Smooth muscle cell (in vitro differentiated cells): ENCODE measurements around the gene CTAGE9. TPM values are rescaled to one million over a fixed set of nuclear protein-coding genes. Genes with fewer than 3 reads are reported as not detected.

Experiments used
- DNase-seq: peaks from one replicate; lab custom pipeline; 2025; ENCODE audit not compliant: unreplicated experiment; lab: John Stamatoyannopoulos, UW
- H2AFZ ChIP-seq: fragments of 200-600 bp; sonication (generic); 2 replicates; pipeline ENCODE4 v1.6.0; 2016; ENCODE audit warnings: antibody characterized with exemption, low read depth, mild to moderate bottlenecking
- H3F3A ChIP-seq: fragments of 200-600 bp; sonication (generic); 2 replicates; pipeline ENCODE4 v1.6.0; 2017; ENCODE audit warnings: antibody characterized with exemption, low read depth
- H3K27ac ChIP-seq: fragments of 200-600 bp; sonication (generic); 2 replicates; pipeline ENCODE4 v1.5.1; 2016; ENCODE audit warnings: low read depth, mild to moderate bottlenecking
- H3K27me3 ChIP-seq: fragments of 200-600 bp; sonication (generic); 2 replicates; pipeline ENCODE4 v1.6.1; 2016; ENCODE audit warnings: low read depth, mild to moderate bottlenecking
- H3K36me3 ChIP-seq: fragments of 200-600 bp; sonication (generic); 2 replicates; pipeline ENCODE4 v1.5.1; 2016; ENCODE audit warnings: low read depth
- H3K4me1 ChIP-seq: fragments of 200-600 bp; sonication (generic); 2 replicates; pipeline ENCODE4 v1.5.1; 2016; ENCODE audit warnings: low read depth
- H3K4me2 ChIP-seq: fragments of 200-600 bp; sonication (generic); 2 replicates; pipeline ENCODE4 v1.6.0; 2016; ENCODE audit warnings: mild to moderate bottlenecking
- H3K4me3 ChIP-seq: fragments of 200-600 bp; sonication (generic); 2 replicates; pipeline ENCODE4 v1.5.1; 2016; ENCODE audit warnings: mild to moderate bottlenecking
- H3K79me2 ChIP-seq: fragments of 200-600 bp; sonication (generic); 2 replicates; pipeline ENCODE4 v1.6.0; 2016; ENCODE audit warnings: low read depth, mild to moderate bottlenecking
- H3K9ac ChIP-seq: fragments of 200-600 bp; sonication (generic); 2 replicates; pipeline ENCODE4 v1.6.0; 2016; ENCODE audit warnings: low read depth
- H3K9me3 ChIP-seq: fragments of 200-600 bp; sonication (generic); replicated peaks from 2 replicates; pipeline ENCODE4 v1.5.1; 2016; ENCODE audit warnings: low read depth
- H4K20me1 ChIP-seq: fragments of 200-600 bp; sonication (generic); 2 replicates; pipeline ENCODE4 v1.6.0; 2016; ENCODE audit warnings: low read depth
- WGBS: methylation state at CpG from one replicate; pipeline ENCODE4 v1.1.7; 2016; ENCODE audit warnings: low lambda C conversion rate; 5-methylcytosine and 5-hydroxymethylcytosine counted together
- polyA plus RNA-seq: library from polyadenylated mRNA; unstranded; fragments of >200 nt; fragmentation: Nextera tagmentation; extraction: Ambion mirVana; gene quantifications from 2 replicates; pipeline ENCODE4 v1.2.1, GENCODE V29; 2016
- total RNA-seq: library from RNA; depleted of rRNA; stranded (reverse); fragments of >200 nt; gene quantifications from 2 replicates; pipeline ENCODE4 v1.2.3, GENCODE V29; 2014
- TF ChIP-seq, protein P1 (sequence below): fragments of 200-600 bp; sonication (generic); IDR thresholded peaks from 2 replicates; pipeline ENCODE4 v1.5.1; 2017; ENCODE audit warnings: borderline replicate concordance, mild to moderate bottlenecking, antibody characterized with exemption; ENCODE audit not compliant: insufficient read depth, poor library complexity, severe bottlenecking

Gene CTAGE9
- total and polyA plus RNA-seq, 2 experiments from 2014 or later = not detected

DNA sequence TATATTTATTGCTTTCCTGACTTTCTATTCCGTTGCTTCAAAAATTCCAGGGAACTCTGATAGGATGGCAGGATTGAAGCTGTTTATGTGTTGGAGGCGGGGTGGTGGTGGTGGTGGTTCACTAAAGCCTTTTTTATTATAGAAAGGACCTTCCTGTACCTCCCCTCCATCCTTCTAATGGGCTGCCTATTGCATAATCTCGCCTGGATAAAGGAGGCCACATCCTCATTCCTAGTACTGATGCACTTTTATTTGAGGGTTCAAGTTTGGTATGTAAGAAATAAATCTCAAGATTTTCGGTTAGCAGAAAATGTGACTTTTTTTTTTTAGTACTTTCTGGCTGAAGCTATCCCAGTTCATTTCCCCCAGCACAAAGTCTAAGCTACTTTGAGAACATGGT, 18.7 kb upstream of the CTAGE9 start:
- H3K4me3 ChIP-seq = no peak overlapping the region
- peaks cover 7% of the 10 kb centered on the region for H3F3A ChIP-seq
- WGBS = 67% methylated on average over 4 of the region's 4 CpGs
- H3K4me2 ChIP-seq = peak overlapping the region; percentile 62
- TF ChIP-seq, protein P1, sequence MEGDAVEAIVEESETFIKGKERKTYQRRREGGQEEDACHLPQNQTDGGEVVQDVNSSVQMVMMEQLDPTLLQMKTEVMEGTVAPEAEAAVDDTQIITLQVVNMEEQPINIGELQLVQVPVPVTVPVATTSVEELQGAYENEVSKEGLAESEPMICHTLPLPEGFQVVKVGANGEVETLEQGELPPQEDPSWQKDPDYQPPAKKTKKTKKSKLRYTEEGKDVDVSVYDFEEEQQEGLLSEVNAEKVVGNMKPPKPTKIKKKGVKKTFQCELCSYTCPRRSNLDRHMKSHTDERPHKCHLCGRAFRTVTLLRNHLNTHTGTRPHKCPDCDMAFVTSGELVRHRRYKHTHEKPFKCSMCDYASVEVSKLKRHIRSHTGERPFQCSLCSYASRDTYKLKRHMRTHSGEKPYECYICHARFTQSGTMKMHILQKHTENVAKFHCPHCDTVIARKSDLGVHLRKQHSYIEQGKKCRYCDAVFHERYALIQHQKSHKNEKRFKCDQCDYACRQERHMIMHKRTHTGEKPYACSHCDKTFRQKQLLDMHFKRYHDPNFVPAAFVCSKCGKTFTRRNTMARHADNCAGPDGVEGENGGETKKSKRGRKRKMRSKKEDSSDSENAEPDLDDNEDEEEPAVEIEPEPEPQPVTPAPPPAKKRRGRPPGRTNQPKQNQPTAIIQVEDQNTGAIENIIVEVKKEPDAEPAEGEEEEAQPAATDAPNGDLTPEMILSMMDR = no peak
- DNase-seq = no peak
- no peaks in the 10 kb centered on the region for H3K9me3 ChIP-seq
- H4K20me1 ChIP-seq = no peaks in the 10 kb centered on the region
- no peaks in the 10 kb centered on the region for H3K36me3 ChIP-seq
- H3K4me1 ChIP-seq = peaks cover 7% of the 10 kb centered on the region
- H2AFZ ChIP-seq = peak overlapping the region; percentile 8
- peak overlapping the region; percentile 91 for H3K27ac ChIP-seq
- peak overlapping the region; percentile 70 for H3K9ac ChIP-seq
- H3K79me2 ChIP-seq = no peaks in the 10 kb centered on the region
- no peaks in the 10 kb centered on the region for H3K27me3 ChIP-seq

DNA sequence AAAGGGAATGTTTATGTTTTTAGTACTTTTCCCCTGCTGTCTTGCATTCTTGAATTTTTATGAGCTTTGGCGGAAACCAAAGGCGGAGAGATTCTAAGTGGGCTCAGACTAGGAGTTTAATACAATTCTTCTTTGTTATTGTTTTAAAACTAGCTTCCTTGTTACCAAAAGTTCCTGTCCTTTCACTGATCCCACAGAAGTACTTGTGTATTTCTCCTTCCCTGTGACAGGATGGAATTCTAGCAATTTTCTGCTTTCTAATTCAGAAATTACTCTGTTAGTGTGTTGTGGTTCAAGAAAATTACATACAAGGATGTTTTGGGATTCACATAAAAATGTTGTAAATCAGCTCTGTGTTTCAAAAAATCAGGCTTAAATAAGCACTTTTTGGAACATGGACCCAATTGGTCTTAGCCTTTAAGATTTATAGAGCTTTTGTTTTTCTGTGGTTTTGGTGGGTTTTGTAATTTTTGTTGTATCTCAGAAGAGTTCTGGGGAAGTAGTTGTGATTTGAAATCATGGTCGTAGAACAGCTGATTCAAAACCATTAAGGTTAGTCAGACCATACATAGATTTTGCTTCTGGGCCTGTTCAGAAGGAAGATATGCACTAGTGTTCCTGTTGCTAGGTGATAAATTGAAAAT, 17.6 kb upstream of the CTAGE9 start:
- Histone ChIP-seq H3K36me3 (no peaks in the 10 kb centered on the region), H3K79me2 (no peaks in the 10 kb centered on the region), H3K27ac (peak overlapping the region; percentile 91), H3K4me1 (peaks cover 7% of the 10 kb centered on the region), H3K4me3 (no peak overlapping the region), H3F3A (peaks cover 7% of the 10 kb centered on the region), H3K4me2 (peak overlapping the region; percentile 62), H3K9me3 (no peaks in the 10 kb centered on the region), H3K27me3 (no peaks in the 10 kb centered on the region), H3K9ac (peak overlapping the region; percentile 70), H2AFZ (peak overlapping the region; percentile 31), H4K20me1 (no peaks in the 10 kb centered on the region)
- no peak for DNase-seq
- TF ChIP-seq, protein P1 = no peak
- WGBS = 40% methylated on average over 3 of the region's 3 CpGs

DNA sequence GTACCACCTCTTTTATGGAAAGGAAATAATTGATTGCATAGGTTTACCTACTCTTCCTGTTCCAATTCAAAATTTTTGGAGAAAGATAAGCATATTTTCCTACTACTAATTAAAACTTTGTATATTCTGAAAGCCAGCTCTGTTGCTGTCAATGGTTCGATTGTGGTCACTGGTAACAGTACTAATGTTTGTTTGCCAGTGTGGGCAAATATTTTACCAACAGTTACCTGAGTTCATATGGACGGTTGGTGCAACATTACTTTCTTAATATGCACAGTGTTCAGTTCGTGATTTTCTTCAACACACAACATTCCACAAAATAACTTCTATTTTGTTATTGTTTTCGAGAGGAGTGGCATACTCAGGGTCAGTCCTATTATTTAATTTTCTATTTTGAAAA, 17.1 kb upstream of the CTAGE9 start:
- no peaks in the 10 kb centered on the region for H3K79me2 ChIP-seq
- peak overlapping the region; percentile 91 for H3K27ac ChIP-seq
- H2AFZ ChIP-seq = peak overlapping the region; percentile 31
- H3K36me3 ChIP-seq = no peaks in the 10 kb centered on the region
- H3K27me3 ChIP-seq = no peaks in the 10 kb centered on the region
- peaks cover 7% of the 10 kb centered on the region for H3K4me1 ChIP-seq
- no peaks in the 10 kb centered on the region for H4K20me1 ChIP-seq
- no peaks in the 10 kb centered on the region for H3K9me3 ChIP-seq
- no peak for DNase-seq
- no peak overlapping the region for H3K9ac ChIP-seq
- H3F3A ChIP-seq = peaks cover 7% of the 10 kb centered on the region
- no peak overlapping the region for H3K4me3 ChIP-seq
- TF ChIP-seq, protein P1 = no peak
- peak overlapping the region; percentile 34 for H3K4me2 ChIP-seq
- 93% methylated on average over 4 of the region's 4 CpGs for WGBS

DNA sequence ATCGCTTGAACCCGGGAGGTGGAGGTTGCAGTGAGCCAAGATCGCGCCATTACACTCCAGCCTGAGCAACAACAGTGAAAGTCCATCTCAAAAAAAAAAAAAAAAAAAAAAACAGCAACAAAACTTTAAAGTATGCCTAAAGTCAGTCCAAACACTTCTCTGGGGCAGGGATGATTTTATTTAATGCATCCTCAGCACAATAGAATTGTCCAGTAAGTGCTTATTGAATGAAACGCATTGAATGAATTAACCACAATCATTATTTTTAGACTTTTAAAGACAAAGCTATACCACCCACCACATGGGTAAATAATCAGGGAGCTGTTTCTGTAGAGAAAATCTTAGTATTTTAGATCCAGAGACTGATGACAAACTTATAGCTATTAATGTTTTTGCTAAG, 16.6 kb upstream of the CTAGE9 start:
- Histone ChIP-seq H3K4me1 (peaks cover 7% of the 10 kb centered on the region), H3K9ac (no peak overlapping the region), H2AFZ (no peak overlapping the region), H4K20me1 (no peaks in the 10 kb centered on the region), H3K36me3 (no peaks in the 10 kb centered on the region), H3K27ac (peak overlapping the region; percentile 91), H3F3A (peaks cover 7% of the 10 kb centered on the region), H3K4me3 (no peak overlapping the region), H3K4me2 (no peak overlapping the region), H3K79me2 (no peaks in the 10 kb centered on the region), H3K9me3 (no peaks in the 10 kb centered on the region), H3K27me3 (no peaks in the 10 kb centered on the region)
- 99% methylated on average over 5 of the region's 5 CpGs for WGBS
- no peak for DNase-seq
- TF ChIP-seq, protein P1 = no peak
